NCI-H1105 treated with DMSO at 0.1 percent for 48 hours (cell line): ENCODE results near the gene VCAN.

Source experiments
- DNase-seq: peaks from one replicate; lab custom pipeline; 2025; lab: John Stamatoyannopoulos, UW

VCAN gene

GRCh38 chr5:83538786-83539462 is 67.4 kb downstream of the VCAN start:
- DNase-seq: no peak

- DNase-seq: no peak
Measured at GRCh38 chr5:83539463-83539790, 67.9 kb downstream of the VCAN start.

GRCh38 chr5:83540105-83540504 is 68.6 kb downstream of the VCAN start:
- no peak for DNase-seq

GRCh38 chr5:83540783-83541182 is 69.2 kb downstream of the VCAN start:
- no peak for DNase-seq

- DNase-seq: no peak
Measured at GRCh38 chr5:83542839-83543238, 71.3 kb downstream of the VCAN start.

- no peak for DNase-seq
Measured at GRCh38 chr5:83543898-83544297, 72.4 kb downstream of the VCAN start.

- DNase-seq: no peak
Measured at GRCh38 chr5:83547161-83547560, 75.6 kb downstream of the VCAN start.

- DNase-seq: no peak
Measured at GRCh38 chr5:83547889-83548288, 76.3 kb downstream of the VCAN start.

- no peak for DNase-seq
Measured at GRCh38 chr5:83548581-83548980, 77.0 kb downstream of the VCAN start.

GRCh38 chr5:83549076-83549475 is 77.5 kb downstream of the VCAN start:
- DNase-seq: no peak

GRCh38 chr5:83549674-83550073 is 78.1 kb downstream of the VCAN start:
- DNase-seq: no peak

- DNase-seq: no peak
Measured at GRCh38 chr5:83551821-83552220, 80.3 kb downstream of the VCAN start.

GRCh38 chr5:83552275-83552674 is 80.7 kb downstream of the VCAN start:
- no peak for DNase-seq

- DNase-seq: no peak
Measured at GRCh38 chr5:83553000-83553486, 81.5 kb downstream of the VCAN start.

- DNase-seq: no peak
Measured at GRCh38 chr5:83554133-83554532, 82.6 kb downstream of the VCAN start.

- no peak for DNase-seq
Measured at GRCh38 chr5:83554686-83555085, 83.1 kb downstream of the VCAN start.

GRCh38 chr5:83555263-83555662 is 83.7 kb downstream of the VCAN start:
- no peak for DNase-seq

GRCh38 chr5:83556190-83556589 is 84.6 kb downstream of the VCAN start:
- DNase-seq: no peak

- DNase-seq: no peak
Measured at GRCh38 chr5:83559118-83559785, 87.7 kb downstream of the VCAN start.

GRCh38 chr5:83562071-83562606 is 90.6 kb downstream of the VCAN start:
- no peak for DNase-seq

- no peak for DNase-seq
Measured at GRCh38 chr5:83562791-83563557, 91.4 kb downstream of the VCAN start.

GRCh38 chr5:83563631-83564030 is 92.1 kb downstream of the VCAN start:
- DNase-seq: no peak
